GM13977 (cell line): ENCODE measurements around the gene PSTPIP2.

Experiments
- DNase-seq: peaks from one replicate; pipeline ENCODE4 v3.0.0; 2012; ENCODE audit warnings: low spot score
- CTCF ChIP-seq: IDR thresholded peaks from 2 replicates; pipeline ENCODE4 v1.5.1; 2012; ENCODE audit warnings: mild to moderate bottlenecking, control low read depth; ENCODE audit not compliant: insufficient read depth; ENCODE audit errors: extremely low read depth, missing control alignments
- in situ Hi-C: fragments of 300-500 bp; cut with MboI; formaldehyde crosslinking; loops from one replicate; pipeline ENCODE4 v1.12.0; 2022; ENCODE audit warnings: low sequenced_read_pairs, low pct_unique_long_range_greater_than_20kb, mixed read lengths, inconsistent platforms; ENCODE audit not compliant: unreplicated experiment

The PSTPIP2 gene

GRCh38 chr18:46080156-46080555 lies 8.1 kb upstream of the PSTPIP2 start:
- DNase-seq, result no peak
- TF ChIP-seq CTCF, result no peak
- in situ Hi-C loops, result loop anchor here (10.0 kb wide), 1 partner anchor 405 kb away; no protein-coding TSS in a partner anchor

- in situ Hi-C loops, result no loop called here
- no peak for TF ChIP-seq CTCF
- DNase-seq, result no peak
Measured at GRCh38 chr18:46079336-46079735, 7.3 kb upstream of the PSTPIP2 start.

GRCh38 chr18:46073474-46074331 lies 1.6 kb upstream of the PSTPIP2 start:
- in situ Hi-C loops, result no loop called here
- TF ChIP-seq CTCF, result peak; percentile 62
- peak; percentile 47 for DNase-seq

DNA sequence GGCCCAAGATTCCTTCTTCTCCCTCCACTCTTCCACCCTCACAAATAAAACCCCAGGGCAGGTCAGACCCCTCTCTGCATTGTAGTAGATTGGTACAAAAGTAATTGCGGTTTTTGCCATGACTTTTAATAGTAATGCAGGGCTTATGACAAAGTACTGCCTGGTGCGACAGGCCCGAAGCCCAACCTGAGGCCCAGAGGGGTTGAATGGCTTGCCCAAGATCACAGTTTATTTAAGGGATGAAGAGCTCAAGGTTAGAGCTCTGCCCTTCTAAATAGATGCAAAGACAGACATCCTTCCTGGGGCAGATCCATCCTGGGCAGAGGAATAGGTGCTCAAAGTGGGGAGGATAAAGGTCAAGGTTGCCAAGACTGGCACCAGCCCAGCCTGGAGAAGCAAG lies 899 bp upstream of the PSTPIP2 start:
- no peak for TF ChIP-seq CTCF
- in situ Hi-C loops, result no loop called here
- no peak for DNase-seq

DNA sequence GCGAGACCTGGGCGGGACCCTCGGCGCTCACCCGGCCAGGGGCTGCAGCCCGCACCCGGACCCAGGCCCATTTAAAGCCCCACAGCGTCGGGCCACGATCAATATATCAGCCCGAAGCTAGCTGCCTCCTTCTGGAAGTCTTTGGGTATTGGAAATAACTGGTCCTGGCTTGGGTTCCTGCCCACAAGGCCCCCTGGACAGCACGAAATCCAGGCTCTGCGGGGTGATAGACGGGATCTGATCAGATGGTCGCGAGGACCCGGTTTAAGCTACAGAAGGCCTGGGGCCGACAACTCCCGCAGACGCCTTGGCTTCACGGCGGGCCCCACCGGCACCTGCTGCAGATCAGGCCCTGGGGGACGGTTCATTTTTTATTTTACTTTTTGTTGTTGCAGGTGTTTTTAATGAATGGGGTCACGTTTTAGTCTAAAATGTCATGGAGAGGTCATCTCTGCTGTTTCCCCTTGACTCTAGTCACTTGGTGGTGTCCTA lies 362 bp upstream of the PSTPIP2 start:
- no peak for DNase-seq
- in situ Hi-C loops, result no loop called here

More for the DNA sequence above, 362 bp upstream of the PSTPIP2 start:
- no peak for TF ChIP-seq CTCF
